ENCODE measurements around the gene USP54.

USP54 gene

DNA sequence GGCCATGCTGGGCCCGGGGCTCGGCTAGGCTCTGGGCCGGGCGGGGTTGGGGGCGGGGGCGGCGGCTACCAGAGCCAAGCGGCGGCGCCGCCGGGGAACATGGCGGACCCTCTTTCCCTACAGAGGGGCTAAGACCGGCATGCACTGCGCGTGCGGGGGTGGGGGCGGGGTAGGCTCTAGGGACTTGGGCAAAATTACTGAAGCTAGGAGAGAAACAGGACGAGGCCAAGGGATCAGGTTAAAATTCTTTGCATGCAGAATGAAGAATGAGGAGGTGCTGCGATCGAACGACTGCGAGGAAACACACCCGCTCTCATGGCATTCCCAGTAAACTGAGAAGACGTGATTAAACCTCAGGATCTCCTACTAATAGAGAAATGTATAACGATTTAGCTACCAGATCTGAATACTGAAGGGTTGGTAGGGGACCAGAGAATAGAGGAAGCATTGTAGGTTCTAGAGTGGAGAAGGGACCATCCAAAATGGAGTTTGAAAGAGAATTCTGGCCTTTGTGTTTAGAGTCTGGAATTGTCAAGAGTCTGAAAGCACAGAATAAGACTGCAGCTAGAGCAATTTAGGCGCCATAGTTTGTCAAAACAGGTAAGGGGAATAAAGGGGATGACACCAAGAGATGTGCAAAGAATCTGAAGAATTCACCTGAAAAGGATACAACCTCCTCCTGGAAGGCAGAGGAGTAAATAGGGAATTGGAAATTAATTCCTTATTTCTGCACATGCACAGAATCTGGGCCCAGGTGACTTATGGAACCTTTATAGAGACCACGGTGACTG is 95.1 kb downstream of the USP54 start, which contains the start of gene PPP3CB:
TSS of gene PPP3CB (minus strand) at position 141 of the 791 bp plus-strand sequence. CDS start at position 6, 135 bp downstream.
- peak within 1 kb of the TSS; percentile 96 for H3K4me3 ChIP-seq (ENCODE audit: low read depth, low read length)
- TF ChIP-seq, protein P1, sequence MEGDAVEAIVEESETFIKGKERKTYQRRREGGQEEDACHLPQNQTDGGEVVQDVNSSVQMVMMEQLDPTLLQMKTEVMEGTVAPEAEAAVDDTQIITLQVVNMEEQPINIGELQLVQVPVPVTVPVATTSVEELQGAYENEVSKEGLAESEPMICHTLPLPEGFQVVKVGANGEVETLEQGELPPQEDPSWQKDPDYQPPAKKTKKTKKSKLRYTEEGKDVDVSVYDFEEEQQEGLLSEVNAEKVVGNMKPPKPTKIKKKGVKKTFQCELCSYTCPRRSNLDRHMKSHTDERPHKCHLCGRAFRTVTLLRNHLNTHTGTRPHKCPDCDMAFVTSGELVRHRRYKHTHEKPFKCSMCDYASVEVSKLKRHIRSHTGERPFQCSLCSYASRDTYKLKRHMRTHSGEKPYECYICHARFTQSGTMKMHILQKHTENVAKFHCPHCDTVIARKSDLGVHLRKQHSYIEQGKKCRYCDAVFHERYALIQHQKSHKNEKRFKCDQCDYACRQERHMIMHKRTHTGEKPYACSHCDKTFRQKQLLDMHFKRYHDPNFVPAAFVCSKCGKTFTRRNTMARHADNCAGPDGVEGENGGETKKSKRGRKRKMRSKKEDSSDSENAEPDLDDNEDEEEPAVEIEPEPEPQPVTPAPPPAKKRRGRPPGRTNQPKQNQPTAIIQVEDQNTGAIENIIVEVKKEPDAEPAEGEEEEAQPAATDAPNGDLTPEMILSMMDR (IDR thresholded peaks at IDR 0.05; ENCODE audit: low read depth, low read length) = no peak
- in situ Hi-C loops (cut with HindIII; ENCODE audit: low sequenced_read_pairs) = no loop called here
- peak; percentile 99 for DNase-seq (ENCODE audit: low read depth, low spot score)

DNA sequence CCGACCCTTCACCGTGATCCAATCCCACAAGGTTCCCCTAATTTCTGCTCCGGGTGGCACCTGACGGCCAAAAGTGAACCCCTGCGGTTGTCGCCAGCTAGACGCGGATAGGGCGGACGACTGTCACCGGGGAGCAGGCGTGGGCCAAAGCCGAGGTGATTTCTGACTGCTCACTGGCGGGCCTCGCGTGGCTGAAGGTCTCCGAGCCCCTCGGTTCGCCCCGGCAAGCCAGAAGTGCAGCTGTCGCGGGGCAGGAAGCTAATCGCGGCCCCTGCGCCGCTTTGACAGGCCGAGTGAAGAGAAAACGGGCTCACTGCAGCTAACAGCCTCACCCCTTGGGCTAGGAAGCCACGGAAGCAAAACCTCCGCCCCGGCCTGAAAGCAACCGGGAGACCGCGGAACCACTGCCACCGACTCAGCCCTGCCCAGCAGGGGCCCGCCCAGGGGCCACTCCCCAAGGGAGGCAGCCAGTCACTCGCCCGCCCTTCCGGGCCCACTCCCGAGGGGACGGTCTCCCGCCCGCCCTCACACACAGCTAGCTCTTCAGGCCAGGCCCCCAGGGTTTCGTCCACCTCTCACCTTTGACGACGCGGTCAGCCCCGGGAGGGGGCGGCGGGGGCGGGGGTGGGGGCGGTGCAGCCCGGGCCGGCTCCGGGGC is 95.8 kb downstream of the USP54 start:
- TF ChIP-seq, protein P1 (IDR thresholded peaks at IDR 0.05; ENCODE audit: low read depth, low read length) = no peak
- peak overlapping the region; percentile 96 for H3K4me3 ChIP-seq (ENCODE audit: low read depth, low read length)
- in situ Hi-C loops (cut with HindIII; ENCODE audit: low sequenced_read_pairs) = no loop called here
- peak; percentile 90 for DNase-seq (ENCODE audit: low read depth, low spot score)

DNA sequence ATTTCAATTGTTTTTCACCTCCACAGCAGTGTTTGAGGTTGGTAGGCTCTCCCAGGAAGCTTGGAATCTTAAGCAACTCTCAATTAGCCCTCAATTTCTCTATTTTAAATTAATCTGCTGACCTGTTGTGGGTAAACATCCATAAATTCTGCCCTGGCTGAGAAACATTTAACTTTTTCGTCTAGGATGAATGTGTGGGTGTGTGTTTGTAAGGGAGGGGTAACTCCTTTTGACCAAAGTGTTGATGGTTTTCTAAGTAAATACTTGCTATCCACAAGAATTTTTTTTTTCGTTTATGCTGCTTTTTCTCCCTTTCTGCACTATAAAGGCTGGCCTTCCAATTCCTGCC is 96.3 kb downstream of the USP54 start:
- in situ Hi-C loops (cut with HindIII; ENCODE audit: low sequenced_read_pairs) = no loop called here
- peak; percentile 31 for DNase-seq (ENCODE audit: low read depth, low spot score)
- peak overlapping the region; percentile 96 for H3K4me3 ChIP-seq (ENCODE audit: low read depth, low read length)

DNA sequence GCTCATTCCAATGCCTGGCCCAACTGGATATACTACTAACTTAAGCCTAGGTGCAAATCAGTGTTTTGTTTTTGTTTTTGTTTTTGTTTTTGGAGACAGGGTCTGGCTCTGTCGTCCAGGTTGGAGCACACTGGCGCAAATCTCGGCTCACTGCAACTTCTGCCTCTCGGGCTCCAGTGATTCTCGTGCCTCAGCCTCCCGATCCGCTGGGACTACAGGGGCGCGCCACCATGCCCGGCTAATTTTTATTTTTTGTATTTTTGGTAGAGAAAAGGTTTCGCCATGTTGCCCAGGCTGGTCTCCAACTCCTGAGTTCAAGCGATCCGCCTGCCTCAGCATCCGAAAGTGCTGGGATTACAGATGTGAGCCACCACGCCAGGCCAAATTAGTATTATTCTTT is 96.9 kb downstream of the USP54 start:
- in situ Hi-C loops (cut with HindIII; ENCODE audit: low sequenced_read_pairs) = no loop called here
- peak overlapping the region; percentile 96 for H3K4me3 ChIP-seq (ENCODE audit: low read depth, low read length)
- TF ChIP-seq, protein P1 (IDR thresholded peaks at IDR 0.05; ENCODE audit: low read depth, low read length) = no peak
- no peak for DNase-seq (ENCODE audit: low read depth, low spot score)

More for the DNA sequence above, 96.3 kb downstream of the USP54 start:
- TF ChIP-seq, protein P1 (IDR thresholded peaks at IDR 0.05; ENCODE audit: low read depth, low read length) = no peak

DNA sequence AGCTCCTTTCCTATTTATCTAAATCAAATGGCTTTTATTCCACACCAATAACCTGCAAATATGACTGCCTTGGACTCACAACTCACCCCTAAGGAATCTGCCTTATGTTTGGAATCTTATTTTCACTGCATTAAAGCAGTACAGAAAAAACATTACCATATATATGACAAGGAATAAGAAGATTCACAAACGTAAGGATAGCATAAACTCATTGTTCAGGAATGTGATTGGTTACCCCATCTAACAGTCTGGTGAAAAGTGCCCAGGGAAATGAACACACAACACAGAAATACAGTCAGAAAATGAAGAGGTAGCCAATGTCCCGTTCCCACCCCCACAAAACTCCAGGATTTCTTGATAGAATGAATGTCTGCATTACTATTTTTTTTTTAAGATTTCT is 97.4 kb downstream of the USP54 start:
- peak overlapping the region; percentile 19 for H3K4me3 ChIP-seq (ENCODE audit: low read depth, low read length)
- DNase-seq (ENCODE audit: low read depth, low spot score) = peak; percentile 58
- TF ChIP-seq, protein P1 (IDR thresholded peaks at IDR 0.05; ENCODE audit: low read depth, low read length) = no peak
- in situ Hi-C loops (cut with HindIII; ENCODE audit: low sequenced_read_pairs) = no loop called here

DNA sequence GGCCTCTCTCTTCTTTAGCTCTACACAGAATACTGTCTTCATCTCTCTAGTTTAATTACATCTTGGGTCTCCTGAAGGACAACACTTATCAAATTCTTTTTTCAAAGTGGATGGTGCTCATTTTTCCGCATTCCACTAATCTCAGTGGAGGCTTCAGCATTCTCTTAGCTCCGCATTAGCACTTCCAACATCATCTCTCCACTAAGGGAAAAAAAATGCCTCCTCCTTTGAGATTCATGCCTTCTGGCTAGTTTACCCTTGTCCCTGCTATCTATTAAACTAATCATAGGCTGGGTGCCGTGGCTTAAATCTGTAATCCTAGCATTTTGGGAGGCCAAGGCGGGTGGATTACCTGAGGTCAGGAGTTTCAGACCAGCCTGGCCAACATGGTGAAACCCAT is 104.5 kb downstream of the USP54 start:
- H3K4me3 ChIP-seq (ENCODE audit: low read depth, low read length) = no peak overlapping the region
- DNase-seq (ENCODE audit: low read depth, low spot score) = no peak
- TF ChIP-seq, protein P1 (IDR thresholded peaks at IDR 0.05; ENCODE audit: low read depth, low read length) = no peak
- in situ Hi-C loops (cut with HindIII; ENCODE audit: low sequenced_read_pairs) = no loop called here
